DOHH2 (cell line): ENCODE results near the gene TPGS2.

ENCODE experiments used
- H3F3A ChIP-seq: fragments of 200-600 bp; sonication (generic), shearing (Covaris generic); 2 replicates; pipeline ENCODE4 v1.6.0; 2016; ENCODE audit warnings: antibody characterized with exemption, mild to moderate bottlenecking; ENCODE audit not compliant: control insufficient read depth, insufficient read depth
- H3K27ac ChIP-seq: fragments of 200-600 bp; sonication (generic); 2 replicates; pipeline ENCODE4 v1.5.1; 2014; ENCODE audit warnings: low read depth, mild to moderate bottlenecking, low read length, moderate library complexity
- H3K27me3 ChIP-seq: fragments of 200-600 bp; sonication (generic); 2 replicates; pipeline ENCODE4 v1.6.1; 2014; ENCODE audit warnings: mild to moderate bottlenecking, low read length, mixed read lengths; ENCODE audit not compliant: control insufficient read depth
- H3K36me3 ChIP-seq: fragments of 200-600 bp; sonication (generic); 2 replicates; pipeline ENCODE4 v1.6.1; 2014; ENCODE audit warnings: mild to moderate bottlenecking, low read length, moderate library complexity, mixed read lengths; ENCODE audit not compliant: control insufficient read depth
- H3K4me1 ChIP-seq: fragments of 200-600 bp; sonication (generic); 2 replicates; pipeline ENCODE4 v1.6.1; 2014; ENCODE audit warnings: mild to moderate bottlenecking, low read length, mixed read lengths; ENCODE audit not compliant: control insufficient read depth
- H3K4me2 ChIP-seq: fragments of 200-600 bp; sonication (generic); 2 replicates; pipeline ENCODE4 v1.6.0; 2014; ENCODE audit warnings: mild to moderate bottlenecking, low read length, moderate library complexity
- H3K4me3 ChIP-seq: fragments of 200-600 bp; sonication (generic); 2 replicates; pipeline ENCODE4 v1.5.1; 2014; ENCODE audit warnings: mild to moderate bottlenecking, low read length, mixed read lengths
- H3K79me2 ChIP-seq: fragments of 200-600 bp; sonication (generic); 2 replicates; pipeline ENCODE4 v1.6.1; 2014; ENCODE audit warnings: mild to moderate bottlenecking, low read length, mixed read lengths; ENCODE audit not compliant: control insufficient read depth
- H3K9me2 ChIP-seq: fragments of 200-600 bp; sonication (generic); replicated peaks from 2 replicates; pipeline ENCODE4 v1.6.1; 2014; ENCODE audit warnings: mild to moderate bottlenecking, low read length, mixed read lengths; ENCODE audit not compliant: control insufficient read depth
- H3K9me3 ChIP-seq: fragments of 200-600 bp; sonication (generic); 2 replicates; pipeline ENCODE4 v1.6.1; 2014; ENCODE audit warnings: antibody characterized with exemption, low read length, mixed read lengths; ENCODE audit not compliant: control insufficient read depth, insufficient read depth
- H4K20me1 ChIP-seq: fragments of 200-600 bp; sonication (generic); 2 replicates; pipeline ENCODE4 v1.6.0; 2014; ENCODE audit warnings: low read depth, mild to moderate bottlenecking, antibody characterized with exemption, low read length, moderate library complexity; ENCODE audit not compliant: control insufficient read depth, insufficient read depth
- EZH2phosphoT487 ChIP-seq: fragments of 200-600 bp; sonication (generic); IDR thresholded peaks from 2 replicates; pipeline ENCODE4 v1.6.1; 2017; ENCODE audit warnings: borderline replicate concordance, mild to moderate bottlenecking, antibody characterized with exemption, low read length, moderate library complexity, mixed read lengths
- TF ChIP-seq, protein P1 (sequence below): fragments of 200-600 bp; sonication (generic); IDR thresholded peaks from one replicate; pipeline ENCODE4 v1.5.1; 2014; ENCODE audit warnings: antibody characterized with exemption, mild to moderate bottlenecking, low read depth, low read length; ENCODE audit not compliant: poor library complexity, severe bottlenecking

TPGS2 gene

DNA sequence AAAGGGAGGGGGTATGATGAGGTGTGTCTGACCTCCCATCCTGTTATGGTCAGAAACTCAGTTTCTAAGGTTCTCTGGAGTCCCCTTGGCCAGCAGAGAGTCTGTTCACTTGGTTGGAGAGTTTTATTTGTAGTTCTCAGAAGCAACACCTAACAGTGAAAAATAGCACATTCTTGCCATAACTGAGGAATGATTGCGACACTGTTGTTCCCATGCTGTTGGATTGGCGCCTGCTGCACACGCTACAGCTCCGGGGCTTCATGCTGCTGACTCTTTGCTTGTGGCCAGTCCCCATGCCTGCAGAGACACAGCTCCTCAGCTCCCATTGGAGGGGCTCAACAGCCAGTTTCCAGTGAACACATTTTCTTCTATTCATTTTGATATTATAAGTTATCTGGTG, 42.1 kb downstream of the TPGS2 start:
- H3K9me3 ChIP-seq: no peaks in the 10 kb centered on the region; the same call in 1 of the 2 replicates
- H4K20me1 ChIP-seq: no peaks in the 10 kb centered on the region
- H3K27ac ChIP-seq: no peak overlapping the region
- no peaks in the 10 kb centered on the region for H3K9me2 ChIP-seq
- peaks cover 14% of the 10 kb centered on the region for H3K36me3 ChIP-seq
- H3K27me3 ChIP-seq: no peaks in the 10 kb centered on the region
- H3F3A ChIP-seq: no peaks in the 10 kb centered on the region
- no peak overlapping the region for H3K4me2 ChIP-seq
- no peak overlapping the region for H3K4me3 ChIP-seq
- no peak for TF ChIP-seq EZH2phosphoT487
- TF ChIP-seq, protein P1, sequence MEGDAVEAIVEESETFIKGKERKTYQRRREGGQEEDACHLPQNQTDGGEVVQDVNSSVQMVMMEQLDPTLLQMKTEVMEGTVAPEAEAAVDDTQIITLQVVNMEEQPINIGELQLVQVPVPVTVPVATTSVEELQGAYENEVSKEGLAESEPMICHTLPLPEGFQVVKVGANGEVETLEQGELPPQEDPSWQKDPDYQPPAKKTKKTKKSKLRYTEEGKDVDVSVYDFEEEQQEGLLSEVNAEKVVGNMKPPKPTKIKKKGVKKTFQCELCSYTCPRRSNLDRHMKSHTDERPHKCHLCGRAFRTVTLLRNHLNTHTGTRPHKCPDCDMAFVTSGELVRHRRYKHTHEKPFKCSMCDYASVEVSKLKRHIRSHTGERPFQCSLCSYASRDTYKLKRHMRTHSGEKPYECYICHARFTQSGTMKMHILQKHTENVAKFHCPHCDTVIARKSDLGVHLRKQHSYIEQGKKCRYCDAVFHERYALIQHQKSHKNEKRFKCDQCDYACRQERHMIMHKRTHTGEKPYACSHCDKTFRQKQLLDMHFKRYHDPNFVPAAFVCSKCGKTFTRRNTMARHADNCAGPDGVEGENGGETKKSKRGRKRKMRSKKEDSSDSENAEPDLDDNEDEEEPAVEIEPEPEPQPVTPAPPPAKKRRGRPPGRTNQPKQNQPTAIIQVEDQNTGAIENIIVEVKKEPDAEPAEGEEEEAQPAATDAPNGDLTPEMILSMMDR: no peak
- no peaks in the 10 kb centered on the region for H3K79me2 ChIP-seq
- H3K4me1 ChIP-seq: no peaks in the 10 kb centered on the region

DNA sequence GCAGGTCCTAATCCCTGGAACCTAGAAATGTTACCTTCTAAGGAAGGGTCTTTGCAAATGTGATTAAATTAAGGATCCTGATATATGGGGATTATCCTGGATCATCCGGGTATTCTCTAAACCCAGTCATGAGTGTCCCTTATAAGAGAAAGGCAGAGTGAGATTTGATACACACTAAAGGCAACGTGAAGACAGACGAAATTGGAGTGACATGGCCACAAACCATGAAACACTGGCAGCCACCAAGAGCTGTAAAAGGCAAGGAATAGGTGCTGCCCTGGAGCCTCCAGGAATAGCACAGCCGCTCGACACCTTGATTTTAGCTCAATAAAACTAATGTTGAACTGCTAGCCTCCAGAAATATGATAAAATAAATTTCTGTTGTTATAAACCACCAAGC, 45.0 kb downstream of the TPGS2 start:
- no peaks in the 10 kb centered on the region for H3K9me2 ChIP-seq
- H3K27ac ChIP-seq: no peak overlapping the region
- peaks cover 3% of the 10 kb centered on the region; the same call in 1 of the 2 replicates for H3K36me3 ChIP-seq
- no peak overlapping the region for H3K4me3 ChIP-seq
- no peak overlapping the region for H3K4me2 ChIP-seq
- H3K9me3 ChIP-seq: no peaks in the 10 kb centered on the region
- no peaks in the 10 kb centered on the region for H3F3A ChIP-seq
- no peaks in the 10 kb centered on the region for H4K20me1 ChIP-seq
- H3K79me2 ChIP-seq: no peaks in the 10 kb centered on the region
- TF ChIP-seq EZH2phosphoT487: no peak
- TF ChIP-seq, protein P1: no peak
- H3K27me3 ChIP-seq: no peaks in the 10 kb centered on the region
- no peaks in the 10 kb centered on the region for H3K4me1 ChIP-seq

DNA sequence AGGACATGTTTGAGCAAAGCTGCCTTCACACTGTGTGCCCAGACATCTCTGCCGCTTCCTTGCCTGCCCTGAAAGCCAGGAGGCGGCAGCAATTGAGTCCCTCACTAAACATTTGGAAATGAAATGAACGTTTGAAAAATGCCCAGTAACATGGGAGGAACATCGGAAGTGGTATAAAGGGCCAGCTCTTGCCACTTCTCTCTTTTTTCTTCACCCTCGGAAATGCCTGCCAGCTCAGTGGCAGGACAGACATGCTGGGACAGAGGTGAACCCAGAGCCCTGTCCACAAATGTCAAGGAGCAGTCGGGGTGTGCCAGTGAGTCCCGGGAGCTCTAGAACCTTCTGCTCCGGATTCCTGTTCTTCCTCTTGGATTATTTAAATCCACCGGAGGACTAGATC, 46.1 kb downstream of the TPGS2 start:
- no peaks in the 10 kb centered on the region for H3K9me2 ChIP-seq
- no peaks in the 10 kb centered on the region for H3K4me1 ChIP-seq
- no peaks in the 10 kb centered on the region for H4K20me1 ChIP-seq
- H3K27me3 ChIP-seq: no peaks in the 10 kb centered on the region
- TF ChIP-seq, protein P1: no peak
- no peak for TF ChIP-seq EZH2phosphoT487
- H3K36me3 ChIP-seq: peaks cover 3% of the 10 kb centered on the region; the same call in 1 of the 2 replicates
- no peaks in the 10 kb centered on the region for H3F3A ChIP-seq
- H3K4me2 ChIP-seq: no peak overlapping the region
- H3K79me2 ChIP-seq: no peaks in the 10 kb centered on the region
- no peaks in the 10 kb centered on the region for H3K9me3 ChIP-seq
- no peak overlapping the region for H3K4me3 ChIP-seq
- no peak overlapping the region for H3K27ac ChIP-seq

DNA sequence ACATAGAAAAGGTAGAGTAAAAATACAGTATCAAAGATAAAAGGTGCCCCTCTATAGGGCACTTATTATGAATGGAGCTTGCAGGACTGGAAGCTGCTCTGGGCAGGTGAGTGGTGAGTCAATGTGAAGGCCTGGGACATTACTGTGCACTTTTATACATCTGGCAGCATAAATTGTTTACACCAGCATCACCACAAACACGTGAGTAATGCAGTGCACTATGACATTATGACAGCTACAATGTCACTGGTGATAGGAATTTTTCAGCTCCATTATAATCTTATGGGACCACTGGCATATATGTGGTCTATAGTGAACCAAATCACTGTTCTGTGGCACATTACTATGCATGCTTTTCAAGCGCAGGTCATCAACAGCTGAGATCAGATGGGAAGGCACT, 48.1 kb downstream of the TPGS2 start:
- TF ChIP-seq, protein P1: no peak
- TF ChIP-seq EZH2phosphoT487: no peak
- no peak overlapping the region for H3K27ac ChIP-seq
- no peaks in the 10 kb centered on the region for H3K4me1 ChIP-seq

More for the DNA sequence above, 48.1 kb downstream of the TPGS2 start:
- Histone ChIP-seq H3K9me2 (no peaks in the 10 kb centered on the region), H3K4me2 (no peak overlapping the region), H3K79me2 (no peaks in the 10 kb centered on the region), H4K20me1 (no peaks in the 10 kb centered on the region), H3F3A (no peaks in the 10 kb centered on the region), H3K9me3 (no peaks in the 10 kb centered on the region), H3K27me3 (no peaks in the 10 kb centered on the region), H3K36me3 (peaks cover 3% of the 10 kb centered on the region; the same call in 1 of the 2 replicates), H3K4me3 (no peak overlapping the region)
